ENCODE measurements around the gene MACROD1. TPM values are rescaled to one million over a fixed set of nuclear protein-coding genes. Genes with fewer than 3 reads are reported as not detected.

The MACROD1 gene
- polyA plus RNA-seq, 1 experiment = 8.1 TPM

GRCh38 chr11:64114231-64114630 lies 51.7 kb downstream of the MACROD1 start:
- H3K4me3 ChIP-seq (ENCODE audit: low read depth, low read length) = no peak overlapping the region
- no peak overlapping the region for H3K27ac ChIP-seq (ENCODE audit: low read depth, low read length)
- H3K9me3 ChIP-seq (ENCODE audit: control insufficient read depth, insufficient read depth, low read length) = peaks cover 18% of the 10 kb centered on the region; the same call in 1 of the 2 replicates
- H3K27me3 ChIP-seq (ENCODE audit: control insufficient read depth, insufficient read depth, low read length) = peaks cover 15% of the 10 kb centered on the region
- no peak for DNase-seq (ENCODE audit: low read depth, low spot score)
- TF ChIP-seq, protein P1, sequence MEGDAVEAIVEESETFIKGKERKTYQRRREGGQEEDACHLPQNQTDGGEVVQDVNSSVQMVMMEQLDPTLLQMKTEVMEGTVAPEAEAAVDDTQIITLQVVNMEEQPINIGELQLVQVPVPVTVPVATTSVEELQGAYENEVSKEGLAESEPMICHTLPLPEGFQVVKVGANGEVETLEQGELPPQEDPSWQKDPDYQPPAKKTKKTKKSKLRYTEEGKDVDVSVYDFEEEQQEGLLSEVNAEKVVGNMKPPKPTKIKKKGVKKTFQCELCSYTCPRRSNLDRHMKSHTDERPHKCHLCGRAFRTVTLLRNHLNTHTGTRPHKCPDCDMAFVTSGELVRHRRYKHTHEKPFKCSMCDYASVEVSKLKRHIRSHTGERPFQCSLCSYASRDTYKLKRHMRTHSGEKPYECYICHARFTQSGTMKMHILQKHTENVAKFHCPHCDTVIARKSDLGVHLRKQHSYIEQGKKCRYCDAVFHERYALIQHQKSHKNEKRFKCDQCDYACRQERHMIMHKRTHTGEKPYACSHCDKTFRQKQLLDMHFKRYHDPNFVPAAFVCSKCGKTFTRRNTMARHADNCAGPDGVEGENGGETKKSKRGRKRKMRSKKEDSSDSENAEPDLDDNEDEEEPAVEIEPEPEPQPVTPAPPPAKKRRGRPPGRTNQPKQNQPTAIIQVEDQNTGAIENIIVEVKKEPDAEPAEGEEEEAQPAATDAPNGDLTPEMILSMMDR (IDR thresholded peaks at IDR 0.05; ENCODE audit: low read depth, low read length) = no peak
- POLR2A ChIA-PET = no interaction called here
- CTCF ChIA-PET = no interaction called here

DNA sequence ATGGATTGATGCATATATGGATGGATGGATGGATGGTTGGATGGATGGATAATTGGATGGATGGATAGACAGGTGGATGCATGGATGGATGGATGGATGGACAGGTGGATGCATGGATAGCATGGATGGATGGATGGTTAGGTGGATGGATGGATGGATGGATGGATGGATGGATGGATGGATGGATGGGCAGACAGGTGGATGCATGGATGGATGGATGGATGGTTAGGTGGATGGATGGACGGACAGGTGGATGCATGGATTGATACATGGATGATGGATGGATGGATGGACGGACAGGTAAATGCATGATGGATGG lies 52.5 kb downstream of the MACROD1 start:
- Histone ChIP-seq H3K4me3 (ENCODE audit: low read depth, low read length) (no peak overlapping the region), H3K27me3 (ENCODE audit: control insufficient read depth, insufficient read depth, low read length) (peaks cover 14% of the 10 kb centered on the region), H3K9me3 (ENCODE audit: control insufficient read depth, insufficient read depth, low read length) (peaks cover 18% of the 10 kb centered on the region; the same call in 1 of the 2 replicates), H3K27ac (ENCODE audit: low read depth, low read length) (no peak overlapping the region)
- TF ChIP-seq, protein P1 (IDR thresholded peaks at IDR 0.05; ENCODE audit: low read depth, low read length) = no peak
- DNase-seq (ENCODE audit: low read depth, low spot score) = no peak
- POLR2A ChIA-PET = no interaction called here
- CTCF ChIA-PET = no interaction called here

- no peak for DNase-seq (ENCODE audit: low read depth, low spot score)
- peaks cover 18% of the 10 kb centered on the region; the same call in 1 of the 2 replicates for H3K9me3 ChIP-seq (ENCODE audit: control insufficient read depth, insufficient read depth, low read length)
- peaks cover 14% of the 10 kb centered on the region for H3K27me3 ChIP-seq (ENCODE audit: control insufficient read depth, insufficient read depth, low read length)
- TF ChIP-seq, protein P1 (IDR thresholded peaks at IDR 0.05; ENCODE audit: low read depth, low read length) = no peak
- no peak overlapping the region for H3K4me3 ChIP-seq (ENCODE audit: low read depth, low read length)
- no peak overlapping the region for H3K27ac ChIP-seq (ENCODE audit: low read depth, low read length)
- POLR2A ChIA-PET = no interaction called here
- CTCF ChIA-PET = no interaction called here
Measured at GRCh38 chr11:64112771-64113461, 53.0 kb downstream of the MACROD1 start.

- no peak overlapping the region for H3K4me3 ChIP-seq (ENCODE audit: low read depth, low read length)
- CTCF ChIA-PET = interaction anchor here (0.6 kb wide), 1 partner anchor 110 kb away, joined by 4 read pairs; no protein-coding TSS in a partner anchor
- no peaks in the 10 kb centered on the region for H3K9me3 ChIP-seq (ENCODE audit: control insufficient read depth, insufficient read depth, low read length)
- POLR2A ChIA-PET = no interaction called here
- no peak overlapping the region for H3K27ac ChIP-seq (ENCODE audit: low read depth, low read length)
- TF ChIP-seq, protein P1 (IDR thresholded peaks at IDR 0.05; ENCODE audit: low read depth, low read length) = no peak
- H3K27me3 ChIP-seq (ENCODE audit: control insufficient read depth, insufficient read depth, low read length) = peaks cover 17% of the 10 kb centered on the region
- DNase-seq (ENCODE audit: low read depth, low spot score) = no peak
Measured at GRCh38 chr11:64110465-64111375, 55.2 kb downstream of the MACROD1 start.

DNA sequence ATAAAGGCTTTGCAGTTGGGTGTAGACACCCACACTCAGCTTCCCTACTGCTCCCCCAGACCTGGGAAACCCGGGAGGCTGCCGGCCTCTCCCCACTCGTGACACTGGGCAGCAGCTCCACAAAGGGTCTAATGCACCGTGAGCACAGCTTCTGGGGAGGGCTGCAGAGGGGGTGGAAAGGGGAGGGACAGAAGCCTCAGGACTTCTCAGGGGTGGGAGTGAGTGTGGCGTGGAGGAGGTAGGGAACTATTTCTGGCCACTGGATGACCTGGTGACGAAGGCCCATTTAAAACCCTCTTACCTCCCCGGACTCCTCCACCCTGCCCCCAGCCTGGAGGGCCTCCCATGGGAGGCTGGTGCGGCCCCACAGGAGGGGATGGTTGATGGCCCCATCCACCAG lies 56.6 kb downstream of the MACROD1 start:
- H3K4me3 ChIP-seq (ENCODE audit: low read depth, low read length) = no peak overlapping the region
- ChIA-PET CTCF (no interaction called here), POLR2A (no interaction called here)
- TF ChIP-seq, protein P1 (IDR thresholded peaks at IDR 0.05; ENCODE audit: low read depth, low read length) = no peak
- no peaks in the 10 kb centered on the region for H3K9me3 ChIP-seq (ENCODE audit: control insufficient read depth, insufficient read depth, low read length)
- no peak overlapping the region for H3K27ac ChIP-seq (ENCODE audit: low read depth, low read length)
- no peak for DNase-seq (ENCODE audit: low read depth, low spot score)
- peaks cover 19% of the 10 kb centered on the region for H3K27me3 ChIP-seq (ENCODE audit: control insufficient read depth, insufficient read depth, low read length)

Measured in AG04450 (cell line).